Smooth muscle cell (in vitro differentiated cells): Measurements from ENCODE around the gene NPLOC4. TPM values are rescaled to one million over a fixed set of nuclear protein-coding genes. Genes with fewer than 3 reads are reported as not detected.

Source experiments
- DNase-seq: peaks from one replicate; lab custom pipeline; 2025; ENCODE audit not compliant: unreplicated experiment; lab: John Stamatoyannopoulos, UW
- H2AFZ ChIP-seq: fragments of 200-600 bp; sonication (generic); 2 replicates; pipeline ENCODE4 v1.6.0; 2016; ENCODE audit warnings: antibody characterized with exemption, low read depth, mild to moderate bottlenecking
- H3F3A ChIP-seq: fragments of 200-600 bp; sonication (generic); 2 replicates; pipeline ENCODE4 v1.6.0; 2017; ENCODE audit warnings: antibody characterized with exemption, low read depth
- H3K27ac ChIP-seq: fragments of 200-600 bp; sonication (generic); 2 replicates; pipeline ENCODE4 v1.5.1; 2016; ENCODE audit warnings: low read depth, mild to moderate bottlenecking
- H3K27me3 ChIP-seq: fragments of 200-600 bp; sonication (generic); 2 replicates; pipeline ENCODE4 v1.6.1; 2016; ENCODE audit warnings: low read depth, mild to moderate bottlenecking
- H3K36me3 ChIP-seq: fragments of 200-600 bp; sonication (generic); 2 replicates; pipeline ENCODE4 v1.5.1; 2016; ENCODE audit warnings: low read depth
- H3K4me1 ChIP-seq: fragments of 200-600 bp; sonication (generic); 2 replicates; pipeline ENCODE4 v1.5.1; 2016; ENCODE audit warnings: low read depth
- H3K4me2 ChIP-seq: fragments of 200-600 bp; sonication (generic); 2 replicates; pipeline ENCODE4 v1.6.0; 2016; ENCODE audit warnings: mild to moderate bottlenecking
- H3K4me3 ChIP-seq: fragments of 200-600 bp; sonication (generic); 2 replicates; pipeline ENCODE4 v1.5.1; 2016; ENCODE audit warnings: mild to moderate bottlenecking
- H3K79me2 ChIP-seq: fragments of 200-600 bp; sonication (generic); 2 replicates; pipeline ENCODE4 v1.6.0; 2016; ENCODE audit warnings: low read depth, mild to moderate bottlenecking
- H3K9ac ChIP-seq: fragments of 200-600 bp; sonication (generic); 2 replicates; pipeline ENCODE4 v1.6.0; 2016; ENCODE audit warnings: low read depth
- H3K9me3 ChIP-seq: fragments of 200-600 bp; sonication (generic); replicated peaks from 2 replicates; pipeline ENCODE4 v1.5.1; 2016; ENCODE audit warnings: low read depth
- H4K20me1 ChIP-seq: fragments of 200-600 bp; sonication (generic); 2 replicates; pipeline ENCODE4 v1.6.0; 2016; ENCODE audit warnings: low read depth
- WGBS: methylation state at CpG from one replicate; pipeline ENCODE4 v1.1.7; 2016; ENCODE audit warnings: low lambda C conversion rate; 5-methylcytosine and 5-hydroxymethylcytosine counted together
- polyA plus RNA-seq: library from polyadenylated mRNA; unstranded; fragments of >200 nt; fragmentation: Nextera tagmentation; extraction: Ambion mirVana; gene quantifications from 2 replicates; pipeline ENCODE4 v1.2.1, GENCODE V29; 2016
- total RNA-seq: library from RNA; depleted of rRNA; stranded (reverse); fragments of >200 nt; gene quantifications from 2 replicates; pipeline ENCODE4 v1.2.3, GENCODE V29; 2014
- TF ChIP-seq, protein P1 (sequence below): fragments of 200-600 bp; sonication (generic); IDR thresholded peaks from 2 replicates; pipeline ENCODE4 v1.5.1; 2017; ENCODE audit warnings: borderline replicate concordance, mild to moderate bottlenecking, antibody characterized with exemption; ENCODE audit not compliant: insufficient read depth, poor library complexity, severe bottlenecking

NPLOC4 gene
- total and polyA plus RNA-seq, 2 experiments from 2014 or later: 58.1 to 60.9 TPM

DNA sequence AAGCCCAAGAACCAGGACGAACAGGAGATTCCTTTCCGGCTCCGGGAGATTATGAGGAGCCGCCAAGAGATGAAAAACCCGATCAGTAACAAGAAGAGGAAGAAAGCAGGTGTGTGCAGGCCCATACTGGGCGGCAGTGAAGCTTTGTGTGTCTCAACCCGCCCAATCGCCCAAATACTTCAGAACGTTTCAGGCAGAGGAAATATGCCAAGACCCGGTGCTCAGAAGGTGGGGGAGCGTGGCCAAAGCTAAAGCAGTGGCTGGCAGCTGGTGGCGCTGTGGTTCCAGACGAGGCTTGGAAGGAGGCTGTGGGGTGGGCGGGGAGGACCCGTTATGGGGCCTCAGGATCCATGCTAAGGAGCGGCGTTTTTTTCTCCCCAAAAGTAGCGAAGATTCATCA, 30.8 kb upstream of the NPLOC4 start:
- Histone ChIP-seq H3K4me3 (peak overlapping the region; percentile 83), H3K4me2 (peak overlapping the region; percentile 99), H2AFZ (no peak overlapping the region), H3K9ac (no peak overlapping the region), H3K79me2 (peaks cover 27% of the 10 kb centered on the region), H3K9me3 (no peaks in the 10 kb centered on the region), H3K27me3 (no peaks in the 10 kb centered on the region), H3K27ac (no peak overlapping the region), H4K20me1 (no peaks in the 10 kb centered on the region), H3K36me3 (no peaks in the 10 kb centered on the region), H3F3A (no peaks in the 10 kb centered on the region), H3K4me1 (peaks cover 8% of the 10 kb centered on the region)
- DNase-seq: no peak
- WGBS: 84% methylated on average over 18 of the region's 18 CpGs
- TF ChIP-seq, protein P1, sequence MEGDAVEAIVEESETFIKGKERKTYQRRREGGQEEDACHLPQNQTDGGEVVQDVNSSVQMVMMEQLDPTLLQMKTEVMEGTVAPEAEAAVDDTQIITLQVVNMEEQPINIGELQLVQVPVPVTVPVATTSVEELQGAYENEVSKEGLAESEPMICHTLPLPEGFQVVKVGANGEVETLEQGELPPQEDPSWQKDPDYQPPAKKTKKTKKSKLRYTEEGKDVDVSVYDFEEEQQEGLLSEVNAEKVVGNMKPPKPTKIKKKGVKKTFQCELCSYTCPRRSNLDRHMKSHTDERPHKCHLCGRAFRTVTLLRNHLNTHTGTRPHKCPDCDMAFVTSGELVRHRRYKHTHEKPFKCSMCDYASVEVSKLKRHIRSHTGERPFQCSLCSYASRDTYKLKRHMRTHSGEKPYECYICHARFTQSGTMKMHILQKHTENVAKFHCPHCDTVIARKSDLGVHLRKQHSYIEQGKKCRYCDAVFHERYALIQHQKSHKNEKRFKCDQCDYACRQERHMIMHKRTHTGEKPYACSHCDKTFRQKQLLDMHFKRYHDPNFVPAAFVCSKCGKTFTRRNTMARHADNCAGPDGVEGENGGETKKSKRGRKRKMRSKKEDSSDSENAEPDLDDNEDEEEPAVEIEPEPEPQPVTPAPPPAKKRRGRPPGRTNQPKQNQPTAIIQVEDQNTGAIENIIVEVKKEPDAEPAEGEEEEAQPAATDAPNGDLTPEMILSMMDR: no peak

DNA sequence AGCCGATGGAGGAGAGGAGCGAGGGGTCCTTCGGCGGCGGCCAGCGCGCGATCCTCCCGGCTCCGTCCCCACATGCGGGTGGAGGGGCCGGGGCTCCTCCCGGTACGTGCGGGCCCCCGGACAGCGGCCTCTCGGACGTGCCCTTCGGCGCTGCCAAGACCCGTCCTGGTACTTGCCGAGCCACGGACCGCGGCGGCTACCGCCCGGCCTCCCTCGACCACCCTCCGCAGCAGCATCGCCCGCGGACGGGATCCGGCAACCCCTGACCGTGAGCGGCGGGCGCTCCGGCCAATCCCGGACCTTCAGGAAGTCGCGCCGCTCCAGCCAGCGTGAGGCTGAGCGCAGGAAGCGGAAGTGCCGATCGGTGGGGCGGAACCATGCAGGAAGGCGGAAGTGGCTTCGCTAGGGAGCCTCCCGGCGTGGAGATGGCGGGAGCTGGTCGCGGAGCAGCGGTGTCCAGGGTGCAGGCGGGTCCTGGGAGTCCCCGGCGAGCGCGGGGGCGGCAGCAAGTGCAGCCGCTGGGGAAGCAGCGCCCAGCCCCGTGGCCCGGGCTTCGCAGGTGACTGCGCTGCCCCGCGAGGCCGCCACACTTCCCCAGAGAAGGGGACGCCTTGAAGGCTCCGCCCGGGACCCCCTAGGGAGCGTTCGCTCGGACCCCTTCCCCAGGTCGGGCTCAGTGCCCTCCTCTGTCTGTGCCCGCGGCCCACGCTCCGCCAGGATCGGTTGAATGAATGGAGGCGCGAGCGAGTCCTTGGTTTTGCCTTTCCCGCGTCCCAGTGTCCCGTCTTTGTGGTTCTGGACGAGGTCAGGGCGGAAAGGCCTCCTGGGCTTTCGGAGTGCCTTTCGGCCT, 29.7 kb upstream of the NPLOC4 start, which contains the start of the genes CCDC137 and OXLD1:
Gene CCDC137, plus strand, starts transcription at position 396 of the 850 bp plus-strand sequence. Its CDS starts 30 bp downstream, at position 426.
Gene OXLD1, minus strand, starts transcription at position 264 of the 850 bp plus-strand sequence. Its CDS starts 28 bp downstream, at position 236.
- Histone ChIP-seq H3K9me3 (no peaks in the 10 kb centered on the region), H3K4me2 (peak within 1 kb of the TSS; percentile 99), H3K27me3 (no peaks in the 10 kb centered on the region), H3K9ac (peak within 1 kb of the TSS; percentile 82), H3K4me3 (peak within 1 kb of the TSS; percentile 83), H3K27ac (peak within 1 kb of the TSS; percentile 69), H3K79me2 (peaks cover 27% of the 10 kb centered on the region), H4K20me1 (no peaks in the 10 kb centered on the region), H3K4me1 (peaks cover 8% of the 10 kb centered on the region), H2AFZ (peak within 1 kb of the TSS; percentile 82), H3K36me3 (no peaks in the 10 kb centered on the region), H3F3A (no peaks in the 10 kb centered on the region)
- 1% methylated on average over 94 of the region's 96 CpGs for WGBS
- peak; percentile 74 for DNase-seq
- TF ChIP-seq, protein P1: no peak

DNA sequence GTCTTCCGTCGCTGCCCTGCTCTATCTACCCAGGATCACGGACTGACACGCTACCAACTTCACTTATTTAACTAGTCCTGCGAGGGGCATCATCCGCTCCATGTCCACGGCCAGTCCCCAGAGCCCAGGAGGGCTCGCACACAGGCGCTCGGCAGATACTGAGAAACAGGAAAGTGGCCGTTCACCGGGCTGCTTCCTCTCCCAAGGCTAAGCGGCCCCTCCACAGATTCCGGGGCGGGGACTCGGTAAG, 29.1 kb upstream of the NPLOC4 start:
- H3K9me3 ChIP-seq: no peaks in the 10 kb centered on the region
- WGBS: 4% methylated on average over 16 of the region's 16 CpGs
- no peak for DNase-seq
- peak overlapping the region; percentile 99 for H3K4me2 ChIP-seq
- no peaks in the 10 kb centered on the region for H3K36me3 ChIP-seq
- H3K9ac ChIP-seq: peak overlapping the region; percentile 82
- TF ChIP-seq, protein P1: no peak
- H2AFZ ChIP-seq: peak overlapping the region; percentile 53
- no peaks in the 10 kb centered on the region for H3F3A ChIP-seq
- H3K79me2 ChIP-seq: peaks cover 27% of the 10 kb centered on the region
- no peaks in the 10 kb centered on the region for H4K20me1 ChIP-seq
- peaks cover 8% of the 10 kb centered on the region for H3K4me1 ChIP-seq
- H3K27ac ChIP-seq: peak overlapping the region; percentile 69
- H3K4me3 ChIP-seq: peak overlapping the region; percentile 83
- no peaks in the 10 kb centered on the region for H3K27me3 ChIP-seq
